GM12878 (cell line): Measurements from ENCODE around the gene MARS1. TPM values are rescaled to one million over a fixed set of nuclear protein-coding genes. Genes with fewer than 3 reads are reported as not detected.

Experiments
- ATAC-seq: fragments of 200-7000 bp; cut with Tn5 transposase; 3 replicates; pipeline ENCODE4 v1.9.1; 2020; ENCODE audit warnings: mild to moderate bottlenecking, moderate library complexity
- BruUV-seq: library from RNA; stranded (reverse); fragments of 400-500 nt; replicated peaks from 2 replicates; lab custom pipeline; 2021; lab: Mats Ljungman, UMichigan
- CTCF ChIA-PET: fragments of 300-600 bp; sonication (Branson Sonifier 250); formaldehyde crosslinking; extraction: SDS; loops from one replicate; lab custom pipeline; 2021; ENCODE audit warnings: inconsistent platforms; lab: Yijun Ruan, JAX
- POLR2A ChIA-PET: fragments of 350-600 bp; formaldehyde crosslinking; extraction: SDS; loops from one replicate; lab custom pipeline; 2021; ENCODE audit warnings: inconsistent platforms; lab: Charles Lee
- RAD21 ChIA-PET: fragments of 300-600 bp; sonication (Branson Sonifier 250); formaldehyde crosslinking; loops from one replicate; lab custom pipeline; 2023; ENCODE audit warnings: antibody characterized with exemption; ENCODE audit not compliant: unreplicated experiment; lab: Charles Lee
- SMC1A ChIA-PET: fragments of 300-600 bp; sonication (Branson Sonifier 250); formaldehyde crosslinking; loops from one replicate; lab custom pipeline; 2023; ENCODE audit not compliant: unreplicated experiment, uncharacterized antibody; lab: Charles Lee
- DNase-seq: peaks from one replicate; pipeline ENCODE4 v3.0.0-alpha.2; 2011; ENCODE audit warnings: low read depth, low spot score
- FAIRE-seq: peaks from 3 replicates; lab custom pipeline; 2011; peaks lifted over from hg19 to GRCh38; lab: Jason Lieb, UNC
- H2AFZ ChIP-seq: 2 replicates; pipeline ENCODE4 v1.6.0; 2011; ENCODE audit warnings: low read depth, low read length, control low read depth; ENCODE audit not compliant: control insufficient read depth
- H3K27ac ChIP-seq: 2 replicates; pipeline ENCODE4 v1.5.1; 2011; ENCODE audit warnings: control low read depth; ENCODE audit not compliant: control insufficient read depth, insufficient read depth
- H3K27me3 ChIP-seq, 2 experiments: replicated peaks in 1 of 2; 2 replicates each; pipeline versions ENCODE4 v1.6.0 to v1.6.1; 2011; ENCODE audit warnings: low read length in 1 of 2; ENCODE audit not compliant: control insufficient read depth in 2 of 2, insufficient read depth in 2 of 2
- H3K36me3 ChIP-seq, 2 experiments: 2 replicates each; pipeline ENCODE4 v1.5.1; 2011; ENCODE audit warnings: low read length in 1 of 2; ENCODE audit not compliant: control insufficient read depth in 2 of 2, insufficient read depth in 2 of 2
- H3K4me1 ChIP-seq: 2 replicates; pipeline ENCODE4 v1.6.1; 2011; ENCODE audit warnings: mild to moderate bottlenecking, low read length, moderate library complexity, mixed read lengths; ENCODE audit not compliant: control insufficient read depth, insufficient read depth
- H3K4me2 ChIP-seq: 2 replicates; pipeline ENCODE4 v1.6.0; 2011; ENCODE audit warnings: control low read depth; ENCODE audit not compliant: control insufficient read depth, insufficient read depth
- H3K4me3 ChIP-seq: fragments of 200-600 bp; sonication (generic); 2 replicates; pipeline ENCODE4 v1.5.1; 2016
- H3K79me2 ChIP-seq: 2 replicates; pipeline ENCODE4 v1.6.0; 2011; ENCODE audit warnings: low read length; ENCODE audit not compliant: control insufficient read depth, insufficient read depth
- H3K9ac ChIP-seq: 2 replicates; pipeline ENCODE4 v1.8.0; 2011; ENCODE audit warnings: low read length, control low read depth, mixed read lengths; ENCODE audit not compliant: control insufficient read depth, insufficient read depth
- H3K9me3 ChIP-seq: replicated peaks from 3 replicates; pipeline ENCODE4 v1.5.1; 2011; ENCODE audit warnings: mild to moderate bottlenecking, low read length; ENCODE audit not compliant: control insufficient read depth, insufficient read depth
- H4K20me1 ChIP-seq: 2 replicates; pipeline ENCODE4 v1.6.0; 2011; ENCODE audit not compliant: control insufficient read depth, insufficient read depth
- ASH2L ChIP-seq: fragments of 300-600, 200-600 bp; sonication (generic); IDR thresholded peaks from 2 replicates; pipeline ENCODE4 v1.6.1; 2017; ENCODE audit warnings: low read depth, mild to moderate bottlenecking, borderline replicate concordance
- BCL11A ChIP-seq: IDR thresholded peaks from 2 replicates; pipeline ENCODE4 v1.6.1; 2011; ENCODE audit warnings: low read depth, low read length
- CHD2 ChIP-seq: IDR thresholded peaks from 2 replicates; pipeline ENCODE4 v1.6.1; 2011; ENCODE audit warnings: low read depth, low read length, improper control_type of control experiment, borderline replicate concordance
- CREM ChIP-seq: IDR thresholded peaks from 2 replicates; pipeline ENCODE4 v1.6.1; 2014; ENCODE audit warnings: antibody characterized with exemption, low read depth
- CUX1 ChIP-seq: IDR thresholded peaks from 2 replicates; pipeline ENCODE4 v1.6.1; 2012; ENCODE audit warnings: improper control_type of control experiment, low read depth, low read length; ENCODE audit not compliant: insufficient replicate concordance
- E4F1 ChIP-seq: fragments of 450-650 bp; IDR thresholded peaks from 2 replicates; pipeline ENCODE4 v1.6.1; 2018; ENCODE audit warnings: borderline replicate concordance, mild to moderate bottlenecking; ENCODE audit not compliant: partially characterized antibody
- EED ChIP-seq: sonication (generic); IDR thresholded peaks from 2 replicates; pipeline ENCODE4 v1.6.1; 2016; ENCODE audit warnings: antibody characterized with exemption, low read depth
- EGR1 ChIP-seq, 2 experiments: IDR thresholded peaks; 1 replicate in 1 of 2; 2 replicates in 1 of 2; pipeline ENCODE4 v1.6.1; 2011 to 2012; ENCODE audit warnings: low read depth in 2 of 2, low read length in 2 of 2, borderline replicate concordance in 1 of 2, mild to moderate bottlenecking in 1 of 2, moderate library complexity in 1 of 2
- KLF5 ChIP-seq: fragments of 450-650 bp; IDR thresholded peaks from 2 replicates; pipeline ENCODE4 v1.6.1; 2014; ENCODE audit warnings: mild to moderate bottlenecking; ENCODE audit not compliant: partially characterized antibody
- NFYB ChIP-seq: IDR thresholded peaks from 2 replicates; pipeline ENCODE4 v1.6.1; 2011; ENCODE audit warnings: low read depth, mild to moderate bottlenecking, low read length, improper control_type of control experiment, moderate library complexity; ENCODE audit not compliant: insufficient read depth
- SIX5 ChIP-seq: IDR thresholded peaks from 2 replicates; pipeline ENCODE4 v1.6.1; 2011; ENCODE audit warnings: mild to moderate bottlenecking, low read depth, low read length, moderate library complexity; ENCODE audit not compliant: severe bottlenecking
- SMARCA5 ChIP-seq: fragments of 450-650 bp; IDR thresholded peaks from 2 replicates; pipeline ENCODE4 v1.6.1; 2017; ENCODE audit warnings: mild to moderate bottlenecking
- ZBED1 ChIP-seq: IDR thresholded peaks from 2 replicates; pipeline ENCODE4 v1.6.1; 2016; ENCODE audit warnings: borderline replicate concordance
- ZNF217 ChIP-seq: fragments of 450-650 bp; IDR thresholded peaks from 2 replicates; pipeline ENCODE4 v1.6.1; 2017; ENCODE audit warnings: antibody characterized with exemption, mild to moderate bottlenecking
- WGBS: methylation state at CpG from one replicate; pipeline ENCODE4 v1.1.6; 2016; ENCODE audit warnings: low lambda C conversion rate; ENCODE audit not compliant: insufficient replicate concordance, insufficient coverage; ENCODE audit errors: missing lambda C conversion rate; 5-methylcytosine and 5-hydroxymethylcytosine counted together
- in situ Hi-C: fragments of 300-500 bp; cut with MboI; formaldehyde crosslinking; loops from 9 replicates; pipeline ENCODE4 v1.14.3; 2018; ENCODE audit warnings: mixed read lengths
- intact Hi-C: fragments of 100-400 bp; cut with micrococcal nuclease; formaldehyde crosslinking; loops from one replicate; pipeline ENCODE4 v1.14.2; 2022; ENCODE audit not compliant: unreplicated experiment
- polyA plus RNA-seq, 11 experiments: library from polyadenylated mRNA; depleted of rRNA in 4 of 11; unstranded in 6 of 11; stranded (reverse) in 5 of 11; fragments of >200 nt; fragmentation: Nextera tagmentation in 4 of 11; fragmentation: Illumina TruSeq in 1 of 11; extraction: Ambion mirVana in 4 of 11; extraction: Trizol in 1 of 11; gene quantifications; 1 replicate in 1 of 11; 2 replicates in 10 of 11; pipeline versions ENCODE4 v1.2.1 to v1.2.3, GENCODE V29; 2011 to 2016; ENCODE audit warnings: inconsistent platforms in 2 of 11, missing spikeins in 2 of 11, low read depth in 1 of 11
- total RNA-seq, 4 experiments: library from RNA; depleted of rRNA in 3 of 4; stranded (reverse); fragments of >200 nt in 3 of 4; fragmentation: Illumina TruSeq in 1 of 4; extraction: Trizol in 1 of 4; gene quantifications; 2 replicates each; pipeline versions ENCODE4 v1.2.1 to v1.2.3, GENCODE V29; 2013 to 2021

The MARS1 gene
- total and polyA plus RNA-seq, 10 of the 15 experiments (the other 5 are each of a cell fraction or from before 2014, with no cell fraction given): 72.3 to 270 (median 153) TPM

GRCh38 chr12:57472391-57472790 lies 15.5 kb upstream of the MARS1 start (continued):
- no peak for TF ChIP-seq E4F1
- no peak for TF ChIP-seq CREM

- no peak for DNase-seq
- Histone ChIP-seq H3K4me2 (no peak overlapping the region), H4K20me1 (no peaks in the 10 kb centered on the region), H3K27ac (no peak overlapping the region), H3K9me3 (no peaks in the 10 kb centered on the region), H2AFZ (no peak overlapping the region), H3K4me1 (peaks cover 10% of the 10 kb centered on the region), H3K9ac (no peak overlapping the region), H3K36me3 (peaks cover 1 to 30% of the 10 kb centered on the region in 2 experiments), H3K4me3 (no peak overlapping the region), H3K27me3 (no peaks in the 10 kb centered on the region), H3K79me2 (peaks cover 38% of the 10 kb centered on the region)
- no TSS peak for BruUV-seq
- ChIA-PET CTCF (interaction anchor here (1.0 to 8.1 kb wide), 2 partner anchors 12 to 21 kb away, joined by 3 to 114 read pairs; partner anchors contain the start of gene GLI1), POLR2A (interaction anchor here (1.3 kb wide), 1 partner anchor 18 kb away, joined by 3 read pairs; the partner anchor contains the start of gene INHBE), RAD21 (no interaction called here), SMC1A (no interaction called here)
- intact Hi-C loops: loop anchor here (10.0 kb wide), 1 partner anchor 281 kb away; the partner anchor contains the start of genes CDK4 and MARCHF9
- FAIRE-seq: no peak
- ATAC-seq: no peak
- in situ Hi-C loops: no loop called here
- WGBS: 100% methylated on average over 3 of the region's 3 CpGs
- TF ChIP-seq CHD2 (no peak), SIX5 (no peak), KLF5 (no peak), CUX1 (no peak), NFYB (no peak), EED (no peak), ZNF217 (no peak), SMARCA5 (no peak), ASH2L (no peak), EGR1 (IDR thresholded peaks at IDR 0.05; ENCODE audit: borderline replicate concordance in 1 of 2, low read depth in 2 of 2, low read length in 2 of 2) (no peak), ZBED1 (no peak), BCL11A (no peak)
These were observed 14.5 kb upstream of the MARS1 start for GRCh38 chr12:57473392-57473791.
